Uterus (tissue), 2 donors: Measurements from ENCODE around the gene MAGI2.

Source experiments
- POLR2A ChIP-seq, 2 donors: fragments of 450-650 bp; IDR thresholded peaks; one replicate each; pipeline ENCODE4 v1.6.1; 2016; ENCODE audit warnings: antibody characterized with exemption in 2 of 2, mild to moderate bottlenecking in 1 of 2, moderate library complexity in 1 of 2
- TF ChIP-seq, protein P1 (sequence below), 4 experiments: fragments of 200-600 bp in 2 of 4; fragments of 450-650 bp in 2 of 4; sonication (generic) in 2 of 4; IDR thresholded peaks; one replicate each; pipeline ENCODE4 v1.5.1; 2016 to 2019; ENCODE audit warnings: antibody characterized with exemption in 4 of 4, mild to moderate bottlenecking in 2 of 4, moderate library complexity in 1 of 4

DNA sequence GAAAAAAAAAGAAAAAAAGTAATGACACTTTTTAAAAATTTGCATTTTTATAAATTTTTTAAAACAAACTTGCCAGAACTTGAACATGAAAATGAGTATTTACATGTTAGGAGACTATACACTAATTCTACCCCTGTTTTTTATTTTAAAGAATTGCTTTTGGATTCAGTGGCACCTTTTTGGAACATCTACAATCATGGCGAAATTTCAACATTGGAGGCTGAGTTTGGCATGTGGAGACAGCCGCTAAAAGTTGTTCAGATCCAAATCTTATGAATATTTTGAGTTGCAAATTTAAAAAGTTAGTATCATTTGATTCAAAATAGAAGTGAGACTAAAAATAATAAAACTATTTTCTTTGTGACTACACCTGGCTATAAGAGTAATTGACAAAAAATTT lies 804.2 kb downstream of the MAGI2 start:
- TF ChIP-seq, protein P1, sequence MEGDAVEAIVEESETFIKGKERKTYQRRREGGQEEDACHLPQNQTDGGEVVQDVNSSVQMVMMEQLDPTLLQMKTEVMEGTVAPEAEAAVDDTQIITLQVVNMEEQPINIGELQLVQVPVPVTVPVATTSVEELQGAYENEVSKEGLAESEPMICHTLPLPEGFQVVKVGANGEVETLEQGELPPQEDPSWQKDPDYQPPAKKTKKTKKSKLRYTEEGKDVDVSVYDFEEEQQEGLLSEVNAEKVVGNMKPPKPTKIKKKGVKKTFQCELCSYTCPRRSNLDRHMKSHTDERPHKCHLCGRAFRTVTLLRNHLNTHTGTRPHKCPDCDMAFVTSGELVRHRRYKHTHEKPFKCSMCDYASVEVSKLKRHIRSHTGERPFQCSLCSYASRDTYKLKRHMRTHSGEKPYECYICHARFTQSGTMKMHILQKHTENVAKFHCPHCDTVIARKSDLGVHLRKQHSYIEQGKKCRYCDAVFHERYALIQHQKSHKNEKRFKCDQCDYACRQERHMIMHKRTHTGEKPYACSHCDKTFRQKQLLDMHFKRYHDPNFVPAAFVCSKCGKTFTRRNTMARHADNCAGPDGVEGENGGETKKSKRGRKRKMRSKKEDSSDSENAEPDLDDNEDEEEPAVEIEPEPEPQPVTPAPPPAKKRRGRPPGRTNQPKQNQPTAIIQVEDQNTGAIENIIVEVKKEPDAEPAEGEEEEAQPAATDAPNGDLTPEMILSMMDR (IDR thresholded peaks at IDR 0.05) = no peak
- no peak for TF ChIP-seq POLR2A (IDR thresholded peaks at IDR 0.05)
